ENCODE measurements around the gene PRKN. TPM values are rescaled to one million over a fixed set of nuclear protein-coding genes. Genes with fewer than 3 reads are reported as not detected.

PRKN gene
- total RNA-seq, 1 donor from 2014 or later, result 4.9 TPM

GRCh38 chr6:161449521-161449920, 1278.0 kb downstream of the PRKN start:
- Histone ChIP-seq H3K27ac (no peak overlapping the region), H3K4me3 (no peak overlapping the region), H3K36me3 (no peaks in the 10 kb centered on the region), H3K4me1 (no peaks in the 10 kb centered on the region), H3K9me3 (no peaks in the 10 kb centered on the region), H3K27me3 (no peaks in the 10 kb centered on the region)
- TF ChIP-seq, protein P1, sequence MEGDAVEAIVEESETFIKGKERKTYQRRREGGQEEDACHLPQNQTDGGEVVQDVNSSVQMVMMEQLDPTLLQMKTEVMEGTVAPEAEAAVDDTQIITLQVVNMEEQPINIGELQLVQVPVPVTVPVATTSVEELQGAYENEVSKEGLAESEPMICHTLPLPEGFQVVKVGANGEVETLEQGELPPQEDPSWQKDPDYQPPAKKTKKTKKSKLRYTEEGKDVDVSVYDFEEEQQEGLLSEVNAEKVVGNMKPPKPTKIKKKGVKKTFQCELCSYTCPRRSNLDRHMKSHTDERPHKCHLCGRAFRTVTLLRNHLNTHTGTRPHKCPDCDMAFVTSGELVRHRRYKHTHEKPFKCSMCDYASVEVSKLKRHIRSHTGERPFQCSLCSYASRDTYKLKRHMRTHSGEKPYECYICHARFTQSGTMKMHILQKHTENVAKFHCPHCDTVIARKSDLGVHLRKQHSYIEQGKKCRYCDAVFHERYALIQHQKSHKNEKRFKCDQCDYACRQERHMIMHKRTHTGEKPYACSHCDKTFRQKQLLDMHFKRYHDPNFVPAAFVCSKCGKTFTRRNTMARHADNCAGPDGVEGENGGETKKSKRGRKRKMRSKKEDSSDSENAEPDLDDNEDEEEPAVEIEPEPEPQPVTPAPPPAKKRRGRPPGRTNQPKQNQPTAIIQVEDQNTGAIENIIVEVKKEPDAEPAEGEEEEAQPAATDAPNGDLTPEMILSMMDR (IDR thresholded peaks at IDR 0.05), result no peak
- TF ChIP-seq POLR2A (IDR thresholded peaks at IDR 0.05) (no peak), POLR2AphosphoS5 (IDR thresholded peaks at IDR 0.05; ENCODE audit: insufficient read depth in 1 of 2, low read depth in 1 of 2) (no peak)
- intact Hi-C loops (cut with DNase I), result no loop called here
- no peak for DNase-seq (ENCODE audit: extremely low spot score in 2 of 2)

DNA sequence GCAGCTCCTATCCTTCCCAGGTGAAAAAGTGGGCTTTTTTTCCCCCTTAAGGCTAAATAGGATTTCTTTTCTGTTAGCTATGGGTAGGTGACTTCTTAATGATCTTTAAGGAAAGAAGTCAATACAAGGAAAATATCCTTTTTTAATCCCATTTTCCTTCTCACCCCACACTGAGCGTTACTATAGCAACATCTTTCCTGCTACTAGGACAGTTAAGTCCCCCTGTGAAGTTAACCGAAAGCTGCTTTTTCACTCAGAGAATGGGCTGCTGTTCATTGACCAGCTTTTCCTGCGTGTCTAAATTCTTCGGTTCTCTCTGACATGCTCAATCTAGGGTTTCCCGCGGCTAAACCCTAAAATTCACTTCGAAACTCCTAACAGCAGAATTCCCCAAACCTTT, 1280.6 kb downstream of the PRKN start:
- no peak for TF ChIP-seq POLR2A (IDR thresholded peaks at IDR 0.05)
- TF ChIP-seq, protein P1 (IDR thresholded peaks at IDR 0.05), result no peak
- no peak for TF ChIP-seq POLR2AphosphoS5 (IDR thresholded peaks at IDR 0.05; ENCODE audit: insufficient read depth in 1 of 2, low read depth in 1 of 2)
- H3K36me3 ChIP-seq, result no peaks in the 10 kb centered on the region
- DNase-seq (ENCODE audit: extremely low spot score in 2 of 2), result no peak
- no peaks in the 10 kb centered on the region for H3K9me3 ChIP-seq
- no peak overlapping the region for H3K27ac ChIP-seq
- H3K4me3 ChIP-seq, result no peak overlapping the region
- intact Hi-C loops (cut with DNase I), result no loop called here
- H3K27me3 ChIP-seq, result no peaks in the 10 kb centered on the region
- no peaks in the 10 kb centered on the region for H3K4me1 ChIP-seq

- Histone ChIP-seq H3K4me3 (no peak overlapping the region), H3K27ac (no peak overlapping the region), H3K36me3 (no peaks in the 10 kb centered on the region), H3K4me1 (no peaks in the 10 kb centered on the region), H3K9me3 (no peaks in the 10 kb centered on the region), H3K27me3 (no peaks in the 10 kb centered on the region)
- TF ChIP-seq POLR2AphosphoS5 (IDR thresholded peaks at IDR 0.05; ENCODE audit: insufficient read depth in 1 of 2, low read depth in 1 of 2) (no peak), POLR2A (IDR thresholded peaks at IDR 0.05) (no peak)
- TF ChIP-seq, protein P1 (IDR thresholded peaks at IDR 0.05), result no peak
- intact Hi-C loops (cut with DNase I), result no loop called here
- DNase-seq (ENCODE audit: extremely low spot score in 2 of 2), result no peak
Observed at GRCh38 chr6:161446296-161446925, 1281.2 kb downstream of the PRKN start.

GRCh38 chr6:161445021-161445799, 1282.4 kb downstream of the PRKN start:
- H3K9me3 ChIP-seq, result no peaks in the 10 kb centered on the region
- H3K27ac ChIP-seq, result no peak overlapping the region
- no peak for DNase-seq (ENCODE audit: extremely low spot score in 2 of 2)
- no peak overlapping the region for H3K4me3 ChIP-seq
- intact Hi-C loops (cut with DNase I), result no loop called here
- no peaks in the 10 kb centered on the region for H3K36me3 ChIP-seq
- TF ChIP-seq POLR2A (IDR thresholded peaks at IDR 0.05) (no peak), POLR2AphosphoS5 (IDR thresholded peaks at IDR 0.05; ENCODE audit: insufficient read depth in 1 of 2, low read depth in 1 of 2) (no peak)
- TF ChIP-seq, protein P1 (IDR thresholded peaks at IDR 0.05), result no peak
- no peaks in the 10 kb centered on the region for H3K27me3 ChIP-seq
- no peaks in the 10 kb centered on the region for H3K4me1 ChIP-seq

DNA sequence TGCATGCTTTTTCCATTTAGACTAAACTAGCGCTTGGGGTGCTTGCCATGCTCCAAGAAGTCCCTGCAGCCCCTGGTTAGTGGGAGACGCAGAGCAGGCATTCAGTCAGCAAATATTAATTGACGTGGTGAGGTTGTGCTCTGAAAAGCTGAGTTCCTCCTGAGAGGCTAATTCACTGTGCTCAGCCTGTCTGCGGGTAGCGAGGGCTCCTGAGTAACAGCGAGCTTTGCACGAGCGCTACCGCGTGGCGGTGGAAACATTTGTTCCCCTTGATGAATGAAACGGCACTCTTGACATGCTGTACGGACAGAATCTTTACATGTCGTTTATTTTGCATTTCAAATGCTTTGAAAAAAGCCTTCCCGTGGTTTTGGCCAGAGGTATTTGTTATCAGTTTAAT, 1283.1 kb downstream of the PRKN start:
- no peak for DNase-seq (ENCODE audit: extremely low spot score in 2 of 2)
- Histone ChIP-seq H3K36me3 (no peaks in the 10 kb centered on the region), H3K27ac (no peak overlapping the region), H3K4me1 (no peaks in the 10 kb centered on the region), H3K27me3 (no peaks in the 10 kb centered on the region), H3K4me3 (no peak overlapping the region), H3K9me3 (no peaks in the 10 kb centered on the region)
- TF ChIP-seq POLR2A (IDR thresholded peaks at IDR 0.05), result no peak
- no peak for TF ChIP-seq POLR2AphosphoS5 (IDR thresholded peaks at IDR 0.05; ENCODE audit: insufficient read depth in 1 of 2, low read depth in 1 of 2)
- TF ChIP-seq, protein P1 (IDR thresholded peaks at IDR 0.05), result no peak
- intact Hi-C loops (cut with DNase I), result no loop called here
